Astrocyte (in vitro differentiated cells and primary cell): ENCODE data around the gene IQUB. TPM values are rescaled to one million over a fixed set of nuclear protein-coding genes. Genes with fewer than 3 reads are reported as not detected.

Source experiments
- DNase-seq: peaks from one replicate; pipeline ENCODE4 v3.0.0-alpha.2; 2010; ENCODE audit warnings: low read depth
- FAIRE-seq: peaks from 2 replicates; lab custom pipeline; 2011; peaks lifted over from hg19 to GRCh38; lab: Jason Lieb, UNC
- H2AFZ ChIP-seq: 2 replicates; pipeline ENCODE4 v1.6.0; 2012; ENCODE audit warnings: low read depth, low read length, inconsistent platforms
- H3K27ac ChIP-seq: 2 replicates; pipeline ENCODE4 v1.5.1; 2011; ENCODE audit warnings: low read depth, low read length, inconsistent platforms
- H3K27me3 ChIP-seq: 2 replicates; pipeline ENCODE4 v1.6.0; 2011; ENCODE audit warnings: low read length, inconsistent platforms; ENCODE audit not compliant: insufficient read depth
- H3K36me3 ChIP-seq: 2 replicates; pipeline ENCODE4 v1.5.1; 2011; ENCODE audit warnings: low read length, inconsistent platforms; ENCODE audit not compliant: insufficient read depth
- H3K4me1 ChIP-seq: 2 replicates; pipeline ENCODE4 v1.5.1; 2011; ENCODE audit warnings: low read length, inconsistent platforms; ENCODE audit not compliant: insufficient read depth
- H3K4me2 ChIP-seq: 2 replicates; pipeline ENCODE4 v1.6.0; 2012; ENCODE audit warnings: low read length, inconsistent platforms
- H3K4me3 ChIP-seq: 2 replicates; pipeline ENCODE4 v1.5.1; 2011; ENCODE audit warnings: low read depth, mild to moderate bottlenecking, low read length, inconsistent platforms; ENCODE audit not compliant: insufficient read depth
- H3K79me2 ChIP-seq: 2 replicates; pipeline ENCODE4 v1.6.0; 2012; ENCODE audit warnings: mild to moderate bottlenecking, low read length, inconsistent platforms; ENCODE audit not compliant: insufficient read depth
- H3K9ac ChIP-seq: 2 replicates; pipeline ENCODE4 v1.6.0; 2012; ENCODE audit warnings: mild to moderate bottlenecking, low read length, inconsistent platforms
- H3K9me3 ChIP-seq: 2 replicates; pipeline ENCODE4 v1.5.1; 2012; ENCODE audit warnings: low read depth, mild to moderate bottlenecking, low read length, inconsistent platforms; ENCODE audit not compliant: insufficient read depth
- H4K20me1 ChIP-seq: 2 replicates; pipeline ENCODE4 v1.6.0; 2012; ENCODE audit warnings: low read length, inconsistent platforms; ENCODE audit not compliant: insufficient read depth
- H3K27ac Mint-ChIP-seq: one replicate; pipeline ENCODE4 v1.8.0; 2021; ENCODE audit warnings: mild to moderate bottlenecking, mixed read lengths; ENCODE audit not compliant: unreplicated experiment
- H3K27me3 Mint-ChIP-seq: one replicate; pipeline ENCODE4 v1.8.0; 2021; ENCODE audit warnings: low read depth, mixed read lengths; ENCODE audit not compliant: unreplicated experiment
- H3K36me3 Mint-ChIP-seq: one replicate; pipeline ENCODE4 v1.8.0; 2021; ENCODE audit warnings: low read depth, mixed read lengths; ENCODE audit not compliant: unreplicated experiment
- H3K4me1 Mint-ChIP-seq: one replicate; pipeline ENCODE4 v1.8.0; 2021; ENCODE audit warnings: low read depth, mixed read lengths; ENCODE audit not compliant: unreplicated experiment
- H3K4me3 Mint-ChIP-seq: one replicate; pipeline ENCODE4 v1.8.0; 2021; ENCODE audit warnings: mild to moderate bottlenecking, moderate library complexity, mixed read lengths; ENCODE audit not compliant: unreplicated experiment
- H3K9me3 Mint-ChIP-seq: one replicate; pipeline ENCODE4 v1.8.0; 2021; ENCODE audit warnings: mild to moderate bottlenecking, mixed read lengths; ENCODE audit not compliant: unreplicated experiment
- EZH2 ChIP-seq: IDR thresholded peaks from 2 replicates; pipeline ENCODE4 v1.6.1; 2012; ENCODE audit warnings: mild to moderate bottlenecking, low read length, inconsistent platforms; ENCODE audit not compliant: insufficient read depth
- total RNA-seq: library from RNA; stranded (reverse); gene quantifications from 2 replicates; pipeline ENCODE4 v1.2.1, GENCODE V29; 2021
- TF ChIP-seq, protein P1 (sequence below): IDR thresholded peaks from 2 replicates; pipeline ENCODE4 v1.5.1; 2011; ENCODE audit warnings: low read depth, mild to moderate bottlenecking, inconsistent platforms, low read length, moderate library complexity; ENCODE audit not compliant: insufficient read depth

The IQUB gene
- total RNA-seq, 1 donor from 2014 or later: 0.59 TPM

GRCh38 chr7:123538897-123539296 is 4.5 kb upstream of the IQUB start:
- Histone ChIP-seq H2AFZ (no peak overlapping the region), H3K4me1 (peaks cover 15% of the 10 kb centered on the region), H3K9ac (no peak overlapping the region), H3K79me2 (no peaks in the 10 kb centered on the region), H4K20me1 (no peaks in the 10 kb centered on the region), H3K4me3 (no peak overlapping the region), H3K27me3 (no peaks in the 10 kb centered on the region), H3K36me3 (no peaks in the 10 kb centered on the region), H3K4me2 (peak overlapping the region; percentile 63), H3K27ac (no peak overlapping the region), H3K9me3 (no peaks in the 10 kb centered on the region)
- no peak for FAIRE-seq
- no peaks in the 10 kb centered on the region for H3K9me3 Mint-ChIP-seq
- H3K27me3 Mint-ChIP-seq: no peaks in the 10 kb centered on the region
- no peak overlapping the region for H3K27ac Mint-ChIP-seq
- DNase-seq: no peak
- no peak overlapping the region for H3K4me3 Mint-ChIP-seq
- TF ChIP-seq, protein P1, sequence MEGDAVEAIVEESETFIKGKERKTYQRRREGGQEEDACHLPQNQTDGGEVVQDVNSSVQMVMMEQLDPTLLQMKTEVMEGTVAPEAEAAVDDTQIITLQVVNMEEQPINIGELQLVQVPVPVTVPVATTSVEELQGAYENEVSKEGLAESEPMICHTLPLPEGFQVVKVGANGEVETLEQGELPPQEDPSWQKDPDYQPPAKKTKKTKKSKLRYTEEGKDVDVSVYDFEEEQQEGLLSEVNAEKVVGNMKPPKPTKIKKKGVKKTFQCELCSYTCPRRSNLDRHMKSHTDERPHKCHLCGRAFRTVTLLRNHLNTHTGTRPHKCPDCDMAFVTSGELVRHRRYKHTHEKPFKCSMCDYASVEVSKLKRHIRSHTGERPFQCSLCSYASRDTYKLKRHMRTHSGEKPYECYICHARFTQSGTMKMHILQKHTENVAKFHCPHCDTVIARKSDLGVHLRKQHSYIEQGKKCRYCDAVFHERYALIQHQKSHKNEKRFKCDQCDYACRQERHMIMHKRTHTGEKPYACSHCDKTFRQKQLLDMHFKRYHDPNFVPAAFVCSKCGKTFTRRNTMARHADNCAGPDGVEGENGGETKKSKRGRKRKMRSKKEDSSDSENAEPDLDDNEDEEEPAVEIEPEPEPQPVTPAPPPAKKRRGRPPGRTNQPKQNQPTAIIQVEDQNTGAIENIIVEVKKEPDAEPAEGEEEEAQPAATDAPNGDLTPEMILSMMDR: no peak
- TF ChIP-seq EZH2: no peak
- peaks cover 13% of the 10 kb centered on the region for H3K4me1 Mint-ChIP-seq
- H3K36me3 Mint-ChIP-seq: no peaks in the 10 kb centered on the region

GRCh38 chr7:123538189-123538714 is 3.9 kb upstream of the IQUB start:
- no peaks in the 10 kb centered on the region for H3K79me2 ChIP-seq
- no peak overlapping the region for H2AFZ ChIP-seq
- FAIRE-seq: peak; percentile 78
- H3K36me3 ChIP-seq: no peaks in the 10 kb centered on the region
- Mint-ChIP-seq H3K4me3 (no peak overlapping the region), H3K27me3 (no peaks in the 10 kb centered on the region), H3K9me3 (no peaks in the 10 kb centered on the region), H3K4me1 (peaks cover 13% of the 10 kb centered on the region), H3K36me3 (no peaks in the 10 kb centered on the region), H3K27ac (peak overlapping the region; percentile 67)
- no peak overlapping the region for H3K9ac ChIP-seq
- no peaks in the 10 kb centered on the region for H3K27me3 ChIP-seq
- no peak for TF ChIP-seq EZH2
- TF ChIP-seq, protein P1: no peak
- DNase-seq: peak; percentile 89
- no peaks in the 10 kb centered on the region for H4K20me1 ChIP-seq
- peaks cover 15% of the 10 kb centered on the region for H3K4me1 ChIP-seq
- peak overlapping the region; percentile 44 for H3K27ac ChIP-seq
- H3K4me2 ChIP-seq: peak overlapping the region; percentile 63
- H3K9me3 ChIP-seq: no peaks in the 10 kb centered on the region
- no peak overlapping the region for H3K4me3 ChIP-seq

GRCh38 chr7:123537026-123537642 is 2.7 kb upstream of the IQUB start:
- Mint-ChIP-seq H3K27ac (no peak overlapping the region), H3K36me3 (no peaks in the 10 kb centered on the region), H3K9me3 (no peaks in the 10 kb centered on the region), H3K4me3 (no peak overlapping the region), H3K27me3 (no peaks in the 10 kb centered on the region), H3K4me1 (peaks cover 13% of the 10 kb centered on the region)
- H3K4me3 ChIP-seq: no peak overlapping the region
- no peaks in the 10 kb centered on the region for H3K36me3 ChIP-seq
- H3K9me3 ChIP-seq: no peaks in the 10 kb centered on the region
- peaks cover 15% of the 10 kb centered on the region for H3K4me1 ChIP-seq
- DNase-seq: no peak
- H2AFZ ChIP-seq: no peak overlapping the region
- FAIRE-seq: no peak
- no peak overlapping the region for H3K4me2 ChIP-seq
- TF ChIP-seq, protein P1: peak; percentile 33
- no peak for TF ChIP-seq EZH2
- no peak overlapping the region for H3K9ac ChIP-seq
- H4K20me1 ChIP-seq: no peaks in the 10 kb centered on the region
- H3K27ac ChIP-seq: peak overlapping the region; percentile 44
- no peaks in the 10 kb centered on the region for H3K27me3 ChIP-seq
- no peaks in the 10 kb centered on the region for H3K79me2 ChIP-seq
